Erythroblast (primary cell): ENCODE results near the gene KDM4D.

Experiments used
- GATA1 ChIP-seq: IDR thresholded peaks from 2 replicates; pipeline ENCODE4 v1.6.1; 2011; ENCODE audit warnings: low read depth, mild to moderate bottlenecking, control low read depth, low read length, moderate library complexity
- POLR2A ChIP-seq: IDR thresholded peaks from 2 replicates; pipeline ENCODE4 v1.6.1; 2011; ENCODE audit warnings: mild to moderate bottlenecking, low read length

GRCh38 chr11:94941131-94941530, 32.4 kb upstream of the KDM4D start:
- no peak for TF ChIP-seq POLR2A
- TF ChIP-seq GATA1: no peak
